H1 (cell line): ENCODE data around the gene VPS54.

Experiments
- ATF3 ChIP-seq: IDR thresholded peaks from 2 replicates; pipeline ENCODE4 v1.6.1; 2011; ENCODE audit warnings: low read depth, mild to moderate bottlenecking, low read length; ENCODE audit not compliant: insufficient read depth
- CHD2 ChIP-seq: IDR thresholded peaks from 2 replicates; pipeline ENCODE4 v1.6.1; 2012; ENCODE audit warnings: low read length, improper control_type of control experiment
- CTCF ChIP-seq, 3 experiments: IDR thresholded peaks; 1 replicate in 2 of 3; 2 replicates in 1 of 3; pipeline versions ENCODE4 v1.5.1 to v1.6.1; 2011; ENCODE audit warnings: low read length in 3 of 3, mild to moderate bottlenecking in 3 of 3, inconsistent platforms in 2 of 3, low read depth in 1 of 3, moderate library complexity in 1 of 3; ENCODE audit not compliant: insufficient read depth in 1 of 3; ENCODE audit errors: control extremely low read depth in 1 of 3
- POLR2A ChIP-seq, 2 experiments: IDR thresholded peaks; 1 replicate in 1 of 2; 2 replicates in 1 of 2; pipeline ENCODE4 v1.6.1; 2011; ENCODE audit warnings: low read depth in 2 of 2, low read length in 2 of 2, mild to moderate bottlenecking in 2 of 2; ENCODE audit errors: control extremely low read depth in 1 of 2
- RNF2 ChIP-seq: fragments of 200-900, 300-1000 bp; sonication (generic); IDR thresholded peaks from 2 replicates; pipeline ENCODE4 v1.7.1; 2016; ENCODE audit warnings: borderline replicate concordance, low read depth, mild to moderate bottlenecking, antibody characterized with exemption, low read length; ENCODE audit not compliant: poor library complexity, severe bottlenecking; ENCODE audit errors: missing control alignments

GRCh38 chr2:64012115-64012514 is 7.1 kb downstream of the VPS54 start:
- TF ChIP-seq POLR2A (IDR thresholded peaks at IDR 0.05; ENCODE audit: control extremely low read depth in 1 of 2, low read depth in 2 of 2, low read length in 2 of 2) (no peak), ATF3 (no peak), CTCF (IDR thresholded peaks at IDR 0.05; ENCODE audit: control extremely low read depth in 1 of 3, insufficient read depth in 1 of 3, low read depth in 1 of 3, low read length in 3 of 3) (no peak), RNF2 (no peak), CHD2 (no peak)
